H1 (cell line): Measurements from ENCODE around the gene MRPS25. TPM values are rescaled to one million over a fixed set of nuclear protein-coding genes. Genes with fewer than 3 reads are reported as not detected.

ENCODE experiments used
- CTCF ChIA-PET: fragments of 300-600 bp; sonication (Branson Sonifier 250); formaldehyde crosslinking; loops from one replicate; lab custom pipeline; 2021; ENCODE audit not compliant: partially characterized antibody; lab: Charles Lee
- POLR2A ChIA-PET: fragments of 300-600 bp; sonication (Branson Sonifier 250); formaldehyde crosslinking; loops from one replicate; lab custom pipeline; 2021; ENCODE audit warnings: inconsistent platforms; ENCODE audit not compliant: partially characterized antibody; lab: Charles Lee
- DNase-seq, 2 experiments: peaks; one replicate each; pipeline versions ENCODE4 v3.0.0 to v3.0.0-alpha.2; 2010 to 2022; ENCODE audit warnings: low spot score in 2 of 2, low read depth in 1 of 2, mixed read lengths in 1 of 2
- FAIRE-seq: peaks from 2 replicates; lab custom pipeline; 2011; peaks lifted over from hg19 to GRCh38; lab: Jason Lieb, UNC
- H2AFZ ChIP-seq: 2 replicates; pipeline ENCODE4 v1.8.1; 2012; ENCODE audit warnings: low read length, inconsistent platforms
- H2AK5ac ChIP-seq: 2 replicates; pipeline ENCODE4 v1.6.1; 2013; ENCODE audit warnings: low read depth, low read length
- H2BK120ac ChIP-seq: replicated peaks from 2 replicates; pipeline ENCODE3; 2013; ENCODE audit warnings: low read depth, low read length, inconsistent platforms
- H2BK12ac ChIP-seq: 2 replicates; pipeline ENCODE4 v1.6.1; 2013; ENCODE audit warnings: low read depth, low read length
- H2BK15ac ChIP-seq: 2 replicates; pipeline ENCODE4 v1.6.1; 2013; ENCODE audit warnings: low read length
- H2BK20ac ChIP-seq: 2 replicates; pipeline ENCODE4 v1.6.1; 2013; ENCODE audit warnings: low read length
- H2BK5ac ChIP-seq: 2 replicates; pipeline ENCODE4 v1.6.1; 2013; ENCODE audit warnings: low read depth, low read length
- H3K14ac ChIP-seq: 2 replicates; pipeline ENCODE4 v1.6.1; 2013; ENCODE audit warnings: inconsistent platforms; ENCODE audit not compliant: insufficient read length
- H3K18ac ChIP-seq: 2 replicates; pipeline ENCODE4 v1.6.1; 2013; ENCODE audit warnings: low read length; ENCODE audit errors: extremely low read depth
- H3K23ac ChIP-seq: 2 replicates; pipeline ENCODE4 v1.6.1; 2013; ENCODE audit warnings: inconsistent platforms; ENCODE audit not compliant: insufficient read length
- H3K23me2 ChIP-seq: 2 replicates; pipeline ENCODE4 v1.6.1; 2013; ENCODE audit warnings: low read depth, low read length
- H3K27ac ChIP-seq: 2 replicates; pipeline ENCODE4 v1.6.1; 2011; ENCODE audit warnings: low read depth, low read length, inconsistent platforms
- H3K27me3 ChIP-seq, 4 experiments: replicated peaks in 1 of 4; 1 replicate in 1 of 4; 2 replicates in 3 of 4; pipeline versions ENCODE4 v1.6.1 to v1.8.1; 2011 to 2013; ENCODE audit warnings: low read length in 3 of 4, mild to moderate bottlenecking in 3 of 4, inconsistent platforms in 2 of 4, mixed read lengths in 2 of 4, moderate library complexity in 1 of 4; ENCODE audit not compliant: control insufficient read depth in 3 of 4, insufficient read depth in 3 of 4; ENCODE audit errors: extremely low read depth in 1 of 4
- H3K36me3 ChIP-seq, 4 experiments: 2 replicates each; pipeline versions ENCODE4 v1.6.1 to v1.8.1; 2011 to 2013; ENCODE audit warnings: mild to moderate bottlenecking in 4 of 4, low read length in 3 of 4, moderate library complexity in 2 of 4, control low read depth in 1 of 4, inconsistent platforms in 1 of 4; ENCODE audit not compliant: insufficient read depth in 4 of 4, control insufficient read depth in 2 of 4
- H3K4ac ChIP-seq: replicated peaks from 2 replicates; pipeline ENCODE3; 2013; ENCODE audit warnings: low read length, low read depth, mixed read lengths, inconsistent platforms; ENCODE audit not compliant: insufficient read length
- H3K4me1 ChIP-seq, 4 experiments: replicated peaks in 1 of 4; 1 replicate in 1 of 4; 2 replicates in 3 of 4; pipeline versions ENCODE4 v1.6.1 to v1.8.1; 2011 to 2013; ENCODE audit warnings: low read length in 3 of 4, inconsistent platforms in 2 of 4, mixed read lengths in 1 of 4; ENCODE audit not compliant: insufficient read depth in 4 of 4, control insufficient read depth in 3 of 4
- H3K4me2 ChIP-seq, 2 experiments: 2 replicates each; pipeline versions ENCODE4 v1.6.1 to v1.8.1; 2011 to 2013; ENCODE audit warnings: low read depth in 2 of 2, low read length in 2 of 2, control low read depth in 1 of 2, inconsistent platforms in 1 of 2, mild to moderate bottlenecking in 1 of 2; ENCODE audit not compliant: insufficient read depth in 1 of 2
- H3K4me3 ChIP-seq, 4 experiments: fragments of 200-600, 300-600 bp in 1 of 4; sonication (generic), shearing (Covaris generic), sonication (Bioruptor Twin) in 1 of 4; 2 replicates each; pipeline versions ENCODE4 v1.5.1 to v1.8.1; 2011 to 2016; ENCODE audit warnings: low read length in 4 of 4, low read depth in 3 of 4, control low read depth in 2 of 4, inconsistent platforms in 2 of 4, mild to moderate bottlenecking in 2 of 4, mixed read lengths in 1 of 4, moderate library complexity in 1 of 4; ENCODE audit not compliant: insufficient read depth in 2 of 4; ENCODE audit errors: extremely low read depth in 1 of 4
- H3K56ac ChIP-seq: replicated peaks from 2 replicates; pipeline ENCODE3; 2013; ENCODE audit warnings: low read depth, mild to moderate bottlenecking, mixed read lengths, low read length, inconsistent platforms; ENCODE audit not compliant: insufficient read length
- H3K79me1 ChIP-seq: 2 replicates; pipeline ENCODE4 v1.6.1; 2013; ENCODE audit warnings: low read depth, low read length, control low read depth
- H3K79me2 ChIP-seq, 2 experiments: 2 replicates each; pipeline versions ENCODE4 v1.6.1 to v1.8.1; 2012 to 2013; ENCODE audit warnings: low read length in 2 of 2, mild to moderate bottlenecking in 2 of 2, inconsistent platforms in 1 of 2; ENCODE audit not compliant: insufficient read depth in 2 of 2, control insufficient read depth in 1 of 2
- H3K9ac ChIP-seq, 4 experiments: replicated peaks in 1 of 4; 1 replicate in 1 of 4; 2 replicates in 3 of 4; pipeline versions ENCODE4 v1.6.1 to v1.8.1; 2011 to 2013; ENCODE audit warnings: low read depth in 3 of 4, low read length in 3 of 4, control low read depth in 2 of 4, mild to moderate bottlenecking in 2 of 4, moderate library complexity in 2 of 4, inconsistent platforms in 1 of 4; ENCODE audit errors: extremely low read depth in 1 of 4
- H3K9me3 ChIP-seq, 2 experiments: 2 replicates each; pipeline versions ENCODE4 v1.6.1 to v1.8.1; 2012 to 2013; ENCODE audit warnings: mild to moderate bottlenecking in 2 of 2, moderate library complexity in 2 of 2, control low read depth in 1 of 2, inconsistent platforms in 1 of 2, low read depth in 1 of 2, low read length in 1 of 2, mixed read lengths in 1 of 2; ENCODE audit not compliant: insufficient read depth in 2 of 2
- H4K20me1 ChIP-seq, 2 experiments: replicated peaks in 1 of 2; 2 replicates each; pipeline versions ENCODE3 to v1.8.1; 2011 to 2013; ENCODE audit warnings: inconsistent platforms in 2 of 2, low read length in 2 of 2, mild to moderate bottlenecking in 1 of 2; ENCODE audit not compliant: insufficient read depth in 2 of 2, control insufficient read depth in 1 of 2
- H4K5ac ChIP-seq: 2 replicates; pipeline ENCODE4 v1.6.1; 2013; ENCODE audit warnings: low read length, low read depth, mixed read lengths, inconsistent platforms; ENCODE audit not compliant: insufficient read length
- H4K8ac ChIP-seq: 2 replicates; pipeline ENCODE4 v1.8.0; 2013; ENCODE audit warnings: mild to moderate bottlenecking, moderate library complexity, low read length, inconsistent platforms; ENCODE audit not compliant: insufficient read depth; ENCODE audit errors: extremely low read depth
- H4K91ac ChIP-seq: replicated peaks from 2 replicates; pipeline ENCODE3; 2013; ENCODE audit warnings: low read length, mixed read lengths, inconsistent platforms; ENCODE audit not compliant: insufficient read length
- BACH1 ChIP-seq: IDR thresholded peaks from 2 replicates; pipeline ENCODE4 v1.6.1; 2012; ENCODE audit warnings: low read length, improper control_type of control experiment
- EP300 ChIP-seq, 2 experiments: IDR thresholded peaks; 1 replicate in 1 of 2; 2 replicates in 1 of 2; pipeline ENCODE4 v1.6.1; 2011 to 2012; ENCODE audit warnings: low read depth in 2 of 2, low read length in 2 of 2, mild to moderate bottlenecking in 2 of 2, borderline replicate concordance in 1 of 2, inconsistent platforms in 1 of 2, moderate library complexity in 1 of 2
- EZH2 ChIP-seq: fragments of 200-600 bp; sonication (generic); IDR thresholded peaks from 2 replicates; pipeline ENCODE4 v1.7.1; 2012; ENCODE audit warnings: low read depth, mild to moderate bottlenecking, moderate library complexity, low read length, inconsistent platforms; ENCODE audit not compliant: severe bottlenecking
- GTF2F1 ChIP-seq: IDR thresholded peaks from 2 replicates; pipeline ENCODE4 v1.6.1; 2012; ENCODE audit warnings: low read depth, low read length, improper control_type of control experiment, borderline replicate concordance
- KDM1A ChIP-seq: fragments of 200-600, 300-600 bp; sonication (generic); IDR thresholded peaks from 2 replicates; pipeline ENCODE4 v1.7.1; 2016; ENCODE audit warnings: mild to moderate bottlenecking, low read length, borderline replicate concordance
- POLR2A ChIP-seq, 2 experiments: IDR thresholded peaks; 1 replicate in 1 of 2; 2 replicates in 1 of 2; pipeline ENCODE4 v1.6.1; 2011; ENCODE audit warnings: low read depth in 2 of 2, low read length in 2 of 2, mild to moderate bottlenecking in 2 of 2; ENCODE audit errors: control extremely low read depth in 1 of 2
- POLR2AphosphoS5 ChIP-seq: IDR thresholded peaks from 2 replicates; pipeline ENCODE4 v1.6.1; 2011; ENCODE audit warnings: low read depth, low read length
- RBBP5 ChIP-seq: IDR thresholded peaks from 2 replicates; pipeline ENCODE4 v1.7.1; 2012; ENCODE audit warnings: low read depth, mild to moderate bottlenecking, inconsistent platforms, low read length, moderate library complexity, borderline replicate concordance
- SP2 ChIP-seq: IDR thresholded peaks from 2 replicates; pipeline ENCODE4 v1.6.1; 2012; ENCODE audit warnings: mild to moderate bottlenecking, low read length, inconsistent platforms
- TBP ChIP-seq: IDR thresholded peaks from 2 replicates; pipeline ENCODE4 v1.6.1; 2011; ENCODE audit warnings: low read depth, low read length, improper control_type of control experiment
- YY1 ChIP-seq: IDR thresholded peaks from 2 replicates; pipeline ENCODE4 v1.6.1; 2011; ENCODE audit warnings: low read depth, mild to moderate bottlenecking, low read length
- WGBS, 2 experiments: shearing (Covaris generic) in 1 of 2; methylation state at CpG; one replicate each; pipeline versions ENCODE4 v1.1.6 to v1.1.7; 2013 to 2015; ENCODE audit warnings: low lambda C conversion rate in 2 of 2, mixed read lengths in 2 of 2, inconsistent platforms in 1 of 2, low coverage in 1 of 2, missing lambda C conversion rate in 1 of 2; ENCODE audit not compliant: insufficient replicate concordance in 2 of 2, insufficient coverage in 1 of 2, insufficient read length in 1 of 2; ENCODE audit errors: extremely low coverage in 1 of 2, missing lambda C conversion rate in 1 of 2; 5-methylcytosine and 5-hydroxymethylcytosine counted together
- polyA plus RNA-seq, 7 experiments: library from polyadenylated mRNA; depleted of rRNA in 3 of 7; stranded (reverse) in 5 of 7; unstranded in 2 of 7; fragments of >200 nt in 5 of 7; fragments of 200-250 nt in 2 of 7; gene quantifications; 1 replicate in 5 of 7; 2 replicates in 1 of 7; 4 replicates in 1 of 7; pipeline versions ENCODE4 v1.2.1 to v1.2.3, GENCODE V29; 2011 to 2013; ENCODE audit warnings: missing spikeins in 2 of 7, mixed read lengths in 2 of 7
- total RNA-seq: library from RNA; stranded (reverse); fragmentation: NEBNext Ultra II Directional; extraction: Animal tissue kit (Norgen Biotek cat#: 25700); gene quantifications from 2 replicates; pipeline ENCODE4 v1.2.1, GENCODE V29; 2021

The MRPS25 gene
- total and polyA plus RNA-seq, 2 of the 8 experiments (the other 6 are each of a cell fraction or from before 2014, with no cell fraction given) = 23.0 to 56.5 TPM

GRCh38 chr3:15056676-15057404, 8.3 kb downstream of the MRPS25 start:
- H2BK12ac ChIP-seq = no peak overlapping the region

More at GRCh38 chr3:15056676-15057404, 8.3 kb downstream of the MRPS25 start:
- POLR2A ChIA-PET = no interaction called here
- H4K5ac ChIP-seq = no peak overlapping the region
- peaks cover 9 to 39% (median 21%) of the 10 kb centered on the region in 4 experiments for H3K36me3 ChIP-seq
- H3K79me1 ChIP-seq = peaks cover 9% of the 10 kb centered on the region
- FAIRE-seq (no peak), DNase-seq (no peak)
- no peak overlapping the region for H3K27ac ChIP-seq
- no peak overlapping the region for H3K18ac ChIP-seq
- peaks cover 11 to 21% of the 10 kb centered on the region in 2 experiments for H4K20me1 ChIP-seq
- H2BK120ac ChIP-seq = no peak overlapping the region
- H4K91ac ChIP-seq = no peak overlapping the region
- no peak overlapping the region for H3K4ac ChIP-seq
- no peak overlapping the region for H2BK15ac ChIP-seq
- H2BK20ac ChIP-seq = no peak overlapping the region
- H2AK5ac ChIP-seq = no peak overlapping the region
- CTCF ChIA-PET = interaction anchor here (0.6 to 1.8 kb wide), 3 partner anchors 9 to 30 kb away, joined by 3 to 6 read pairs (median 4); no protein-coding TSS in a partner anchor
- H3K79me2 ChIP-seq = peaks cover 3 to 62% of the 10 kb centered on the region in 2 experiments; a peak in 3 of 4 replicates
- peaks cover 0 to 2% (median 0%) of the 10 kb centered on the region in 4 experiments; a peak in 2 of 7 replicates for H3K4me1 ChIP-seq
- H2BK5ac ChIP-seq = no peak overlapping the region
- 91% methylated on average over 19 of the region's 19 CpGs; no CpG with 5 or more reads in 1 of the 2 experiments for WGBS, 2 experiments
- H3K14ac ChIP-seq = no peak overlapping the region
- H3K23me2 ChIP-seq = no peaks in the 10 kb centered on the region
- H3K4me3 ChIP-seq = no peak overlapping the region
- no peak overlapping the region for H3K9ac ChIP-seq
- H4K8ac ChIP-seq = no peak overlapping the region
- no peak overlapping the region for H3K56ac ChIP-seq
- no peaks in the 10 kb centered on the region for H3K27me3 ChIP-seq
- no peak overlapping the region for H2AFZ ChIP-seq
- no peak overlapping the region for H3K4me2 ChIP-seq
- TF ChIP-seq POLR2AphosphoS5 (no peak), BACH1 (no peak), EZH2 (no peak), TBP (no peak), EP300 (IDR thresholded peaks at IDR 0.05; ENCODE audit: borderline replicate concordance in 1 of 2, low read depth in 2 of 2, low read length in 2 of 2) (no peak), YY1 (no peak), GTF2F1 (no peak), SP2 (no peak), POLR2A (IDR thresholded peaks at IDR 0.05; ENCODE audit: control extremely low read depth in 1 of 2, low read depth in 2 of 2, low read length in 2 of 2) (no peak), KDM1A (no peak), RBBP5 (no peak)
- TF ChIP-seq, all 59 proteins: peak for 0
- H3K23ac ChIP-seq = no peak overlapping the region
- H3K9me3 ChIP-seq = no peaks in the 10 kb centered on the region; a peak in 1 of 4 replicates
